Measurements from ENCODE around the gene EXT2. TPM values are rescaled to one million over a fixed set of nuclear protein-coding genes. Genes with fewer than 3 reads are reported as not detected.

Gene EXT2
- total and polyA plus RNA-seq, 2 experiments from 2014 or later, result 71.5 to 107 TPM

GRCh38 chr11:44229624-44230023 lies 134.1 kb downstream of the EXT2 start:
- no peak for DNase-seq (ENCODE audit: low spot score)
- WGBS (ENCODE audit: low lambda C conversion rate, missing lambda C conversion rate), result 73% methylated on average over 3 of the region's 3 CpGs
- H4K20me1 ChIP-seq (ENCODE audit: insufficient read depth, poor library complexity, severe bottlenecking), result peaks cover 4% of the 10 kb centered on the region
- H3K27ac ChIP-seq, result no peak overlapping the region
- TF ChIP-seq EZH2phosphoT487 (IDR thresholded peaks at IDR 0.05; ENCODE audit: low read depth, severe bottlenecking, unreplicated experiment), result no peak
- H3K4me2 ChIP-seq, result no peak overlapping the region
- no peaks in the 10 kb centered on the region for H3K27me3 ChIP-seq
- H2AFZ ChIP-seq, result no peak overlapping the region
- no peaks in the 10 kb centered on the region for H3K79me2 ChIP-seq
- no peaks in the 10 kb centered on the region for H3K9me3 ChIP-seq (ENCODE audit: low read depth)
- no peaks in the 10 kb centered on the region for H3K36me3 ChIP-seq (replicated peaks; ENCODE audit: insufficient read depth, low read depth)
- H3K4me1 ChIP-seq (ENCODE audit: insufficient read depth), result peaks cover 14% of the 10 kb centered on the region
- H3K9me2 ChIP-seq (replicated peaks; ENCODE audit: insufficient read depth), result no peaks in the 10 kb centered on the region
- H3K4me3 ChIP-seq, result no peak overlapping the region

DNA sequence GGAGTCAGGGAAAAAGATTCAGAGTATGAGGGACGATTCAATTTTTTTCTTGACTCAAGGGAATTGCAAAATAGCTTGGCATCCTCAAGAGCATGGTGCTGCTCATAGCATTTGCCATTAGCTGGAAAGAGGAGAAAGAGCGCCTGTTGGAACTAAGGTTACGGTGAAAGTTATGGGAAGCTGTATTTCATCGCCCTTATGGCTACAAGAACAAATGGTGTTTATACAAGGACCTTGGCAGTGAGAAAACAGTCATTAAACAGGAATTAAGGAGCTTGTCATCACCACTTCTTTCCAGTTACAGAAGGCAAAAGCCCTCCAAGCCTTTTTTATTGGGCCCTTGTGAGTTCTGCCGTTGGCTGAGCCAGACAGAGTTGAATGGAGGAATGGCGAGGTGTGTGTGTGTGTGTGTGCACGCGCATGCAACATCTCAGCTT lies 140.3 kb downstream of the EXT2 start:
- Histone ChIP-seq H3K4me3 (no peak overlapping the region), H3K27ac (no peak overlapping the region), H3K9me2 (replicated peaks; ENCODE audit: insufficient read depth) (no peaks in the 10 kb centered on the region), H3K4me2 (no peak overlapping the region), H3K4me1 (ENCODE audit: insufficient read depth) (no peaks in the 10 kb centered on the region), H4K20me1 (ENCODE audit: insufficient read depth, poor library complexity, severe bottlenecking) (no peaks in the 10 kb centered on the region), H3K27me3 (no peaks in the 10 kb centered on the region), H3K9me3 (ENCODE audit: low read depth) (no peaks in the 10 kb centered on the region), H2AFZ (no peak overlapping the region), H3K36me3 (replicated peaks; ENCODE audit: insufficient read depth, low read depth) (no peaks in the 10 kb centered on the region), H3K79me2 (no peaks in the 10 kb centered on the region)
- WGBS (ENCODE audit: low lambda C conversion rate, missing lambda C conversion rate), result 79% methylated on average over 8 of the region's 8 CpGs
- DNase-seq (ENCODE audit: low spot score), result no peak
- TF ChIP-seq EZH2phosphoT487 (IDR thresholded peaks at IDR 0.05; ENCODE audit: low read depth, severe bottlenecking, unreplicated experiment) (no peak), EZH2 (IDR thresholded peaks at IDR 0.05; ENCODE audit: borderline replicate concordance) (no peak), CTCF (IDR thresholded peaks at IDR 0.05; ENCODE audit: poor library complexity) (no peak)

- no peaks in the 10 kb centered on the region for H3K27me3 ChIP-seq
- H3K36me3 ChIP-seq (replicated peaks; ENCODE audit: insufficient read depth, low read depth), result no peaks in the 10 kb centered on the region
- no peak overlapping the region for H2AFZ ChIP-seq
- no peak for TF ChIP-seq CTCF (IDR thresholded peaks at IDR 0.05; ENCODE audit: poor library complexity)
- no peak for TF ChIP-seq EZH2 (IDR thresholded peaks at IDR 0.05; ENCODE audit: borderline replicate concordance)
- no peak for TF ChIP-seq EZH2phosphoT487 (IDR thresholded peaks at IDR 0.05; ENCODE audit: low read depth, severe bottlenecking, unreplicated experiment)
- H3K79me2 ChIP-seq, result no peaks in the 10 kb centered on the region
- no peaks in the 10 kb centered on the region for H3K9me3 ChIP-seq (ENCODE audit: low read depth)
- H4K20me1 ChIP-seq (ENCODE audit: insufficient read depth, poor library complexity, severe bottlenecking), result no peaks in the 10 kb centered on the region
- H3K27ac ChIP-seq, result no peak overlapping the region
- no peak overlapping the region for H3K4me3 ChIP-seq
- DNase-seq (ENCODE audit: low spot score), result no peak
- no peak overlapping the region for H3K4me2 ChIP-seq
- H3K9me2 ChIP-seq (replicated peaks; ENCODE audit: insufficient read depth), result no peaks in the 10 kb centered on the region
- no peaks in the 10 kb centered on the region for H3K4me1 ChIP-seq (ENCODE audit: insufficient read depth)
- WGBS (ENCODE audit: low lambda C conversion rate, missing lambda C conversion rate), result 93% methylated on average over 2 of the region's 2 CpGs
Observed at GRCh38 chr11:44236296-44236695, 140.8 kb downstream of the EXT2 start.

DNA sequence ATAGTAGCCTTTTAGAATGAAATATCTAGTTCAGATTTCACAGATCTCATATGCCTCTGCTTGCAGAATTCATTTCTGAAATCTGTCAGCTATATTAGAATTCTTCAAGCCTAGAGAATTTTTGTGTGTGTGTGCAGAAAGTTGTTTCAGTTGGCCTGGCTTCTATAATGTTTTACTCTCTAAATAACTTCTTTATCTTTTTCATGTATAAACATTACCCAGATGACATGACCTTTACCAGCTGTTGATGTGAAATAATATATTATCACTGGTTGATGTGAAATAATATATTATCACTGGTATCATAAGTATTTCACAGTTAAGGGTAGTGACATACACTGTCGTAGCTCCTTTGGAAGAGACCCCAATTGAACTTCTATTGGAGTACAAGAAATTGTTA lies 141.7 kb downstream of the EXT2 start:
- Histone ChIP-seq H3K27ac (no peak overlapping the region), H3K9me2 (replicated peaks; ENCODE audit: insufficient read depth) (no peaks in the 10 kb centered on the region), H3K9me3 (ENCODE audit: low read depth) (no peaks in the 10 kb centered on the region), H3K27me3 (no peaks in the 10 kb centered on the region), H3K4me1 (ENCODE audit: insufficient read depth) (no peaks in the 10 kb centered on the region), H3K36me3 (replicated peaks; ENCODE audit: insufficient read depth, low read depth) (no peaks in the 10 kb centered on the region), H3K79me2 (no peaks in the 10 kb centered on the region), H4K20me1 (ENCODE audit: insufficient read depth, poor library complexity, severe bottlenecking) (no peaks in the 10 kb centered on the region), H2AFZ (no peak overlapping the region), H3K4me3 (no peak overlapping the region), H3K4me2 (no peak overlapping the region)
- no peak for TF ChIP-seq EZH2 (IDR thresholded peaks at IDR 0.05; ENCODE audit: borderline replicate concordance)
- TF ChIP-seq EZH2phosphoT487 (IDR thresholded peaks at IDR 0.05; ENCODE audit: low read depth, severe bottlenecking, unreplicated experiment), result no peak
- no peak for TF ChIP-seq CTCF (IDR thresholded peaks at IDR 0.05; ENCODE audit: poor library complexity)
- 79% methylated on average over 1 of the region's 1 CpG for WGBS (ENCODE audit: low lambda C conversion rate, missing lambda C conversion rate)
- no peak for DNase-seq (ENCODE audit: low spot score)

Measured in hepatocyte (in vitro differentiated cells).